Stimulated activated CD8-positive, alpha-beta memory T cell treated with anti-CD3 and anti-CD28 coated beads, Interleukin-15, amount 100 ng/mL, for 4 hours (primary cell): Measurements from ENCODE around the gene C2CD4D.

Source experiments
- DNase-seq, 2 donors: peaks; one replicate each; pipeline ENCODE4 v3.0.0-alpha.2; 2020; ENCODE audit warnings: low read depth in 2 of 2

C2CD4D gene

DNA sequence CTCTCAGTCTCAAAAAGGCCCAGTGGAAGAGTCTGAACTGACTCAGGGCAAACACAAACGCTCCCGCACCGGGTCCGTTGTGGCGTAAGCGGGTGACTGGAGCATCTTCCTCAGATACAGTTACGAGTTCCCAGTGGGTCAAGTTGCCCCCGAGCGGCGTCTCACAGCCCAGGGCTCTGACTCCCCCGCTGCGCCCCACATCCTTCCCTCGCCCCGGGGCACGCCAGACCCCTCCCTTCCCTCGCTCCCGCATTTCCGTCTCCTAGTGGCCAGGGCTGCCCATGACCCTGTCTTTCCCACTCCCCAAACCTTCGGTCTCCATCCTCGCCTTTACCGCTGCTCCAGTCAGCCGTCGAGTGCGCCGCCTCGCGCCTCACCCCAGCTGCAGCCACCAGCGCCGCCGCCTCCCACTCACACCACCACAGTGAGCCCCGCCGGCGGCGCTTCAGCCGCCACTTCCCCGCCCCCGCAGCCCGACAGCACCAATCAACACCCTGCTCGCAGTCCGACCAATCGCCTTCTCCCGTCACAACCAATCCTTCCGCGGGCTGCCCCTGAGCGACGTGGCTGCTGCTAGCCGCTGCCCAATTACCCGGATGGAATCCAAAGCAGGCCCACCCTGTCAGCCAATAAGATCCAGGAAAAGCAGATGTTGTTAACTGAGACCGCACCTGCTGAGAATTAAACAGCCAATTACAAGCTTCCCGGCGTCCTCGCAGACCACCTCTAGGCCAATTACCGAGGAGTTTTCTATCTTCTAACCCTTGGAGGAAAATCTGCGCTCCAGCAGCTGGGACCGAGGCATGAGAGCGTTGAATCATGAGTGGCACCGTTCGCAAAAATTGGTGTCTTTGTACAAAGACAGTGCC lies 49.3 kb downstream of the C2CD4D start, which contains the start of gene TDRKH:
TDRKH (minus strand) TSS at position 430 of the 869 bp plus-strand sequence. CDS start 7,478 bp downstream, outside the sequence.
- peak; percentile 98 for DNase-seq
